Activated B cell treated with CpG ODN at 0.5 μM for 24 hours (primary cell): ENCODE measurements around the gene ITPKC. TPM values are rescaled to one million over a fixed set of nuclear protein-coding genes. Genes with fewer than 3 reads are reported as not detected.

ENCODE experiments used
- ATAC-seq: fragments of 200-7000 bp; cut with Tn5 transposase; one replicate; pipeline ENCODE4 v1.10.0; 2021; ENCODE audit warnings: low read depth, mild to moderate bottlenecking, moderate library complexity
- CTCF ChIA-PET: fragments of 350-600 bp; sonication (Branson Sonifier 250); formaldehyde crosslinking; loops from one replicate; lab custom pipeline; 2021; ENCODE audit warnings: antibody characterized with exemption; lab: Charles Lee
- POLR2A ChIA-PET: fragments of 350-600 bp; sonication (Branson Sonifier 250); formaldehyde crosslinking; loops from one replicate; lab custom pipeline; 2021; ENCODE audit warnings: antibody characterized with exemption; lab: Charles Lee
- DNase-seq: peaks from one replicate; pipeline ENCODE4 v3.0.0; 2022
- H3K27ac Mint-ChIP-seq: one replicate; pipeline ENCODE4 v1.8.0; 2020; ENCODE audit warnings: mixed read lengths
- H3K27me3 Mint-ChIP-seq: one replicate; pipeline ENCODE4 v1.8.0; 2021; ENCODE audit warnings: mixed read lengths
- H3K36me3 Mint-ChIP-seq: one replicate; pipeline ENCODE4 v1.8.0; 2021; ENCODE audit warnings: low read depth, mixed read lengths
- H3K4me1 Mint-ChIP-seq: one replicate; pipeline ENCODE4 v1.8.0; 2021; ENCODE audit warnings: mixed read lengths
- H3K4me3 Mint-ChIP-seq: one replicate; pipeline ENCODE4 v1.8.0; 2020; ENCODE audit warnings: mild to moderate bottlenecking, mixed read lengths
- H3K9me3 Mint-ChIP-seq: one replicate; pipeline ENCODE4 v1.8.0; 2020; ENCODE audit warnings: mixed read lengths
- CTCF ChIP-seq: fragments of 200-600 bp; IDR thresholded peaks from one replicate; pipeline ENCODE4 v1.8.0; 2022; ENCODE audit warnings: antibody characterized with exemption, mild to moderate bottlenecking
- intact Hi-C: fragments of 100-400 bp; cut with micrococcal nuclease; formaldehyde crosslinking; loops from one replicate; pipeline ENCODE4 v1.15.1; 2024
- total RNA-seq: library from RNA; stranded (reverse); gene quantifications from 2 replicates; pipeline ENCODE4 v1.2.3, GENCODE V29; 2022

ITPKC gene
- total RNA-seq, 1 donor from 2014 or later: 13.3 TPM

- DNase-seq (peak; percentile 39), ATAC-seq (peak; percentile 11)
- Mint-ChIP-seq H3K4me1 (peaks cover 16% of the 10 kb centered on the region), H3K27me3 (no peaks in the 10 kb centered on the region), H3K9me3 (no peaks in the 10 kb centered on the region), H3K36me3 (peaks cover 20% of the 10 kb centered on the region), H3K4me3 (no peak overlapping the region), H3K27ac (no peak overlapping the region)
- ChIA-PET CTCF (no interaction called here), POLR2A (interaction anchor here (1.0 kb wide), 1 partner anchor 88 kb away, joined by 4 read pairs; no protein-coding TSS in a partner anchor)
- intact Hi-C loops: loop anchor here (1.0 to 5.0 kb wide), 6 partner anchors 26 to 117 kb away; partner anchors contain the start of genes COQ8B, RAB4B and SNRPA
- no peak for TF ChIP-seq CTCF
Observed at GRCh38 chr19:40689339-40690049, 27.4 kb upstream of the ITPKC start.

- POLR2A ChIA-PET: interaction anchor here (0.6 to 2.2 kb wide), 18 partner anchors 9 to 1487 kb away, joined by 3 to 32 read pairs (median 5); partner anchors contain the start of genes ACTMAP, COQ8B, EGLN2 and ITPKC
- peaks cover 18% of the 10 kb centered on the region for H3K36me3 Mint-ChIP-seq
- H3K27me3 Mint-ChIP-seq: no peaks in the 10 kb centered on the region
- H3K9me3 Mint-ChIP-seq: no peaks in the 10 kb centered on the region
- intact Hi-C loops: loop anchor here (1.0 to 5.0 kb wide), 6 partner anchors 26 to 118 kb away; partner anchors contain the start of genes COQ8B, RAB4B and SNRPA
- peaks cover 16% of the 10 kb centered on the region for H3K4me1 Mint-ChIP-seq
- CTCF ChIA-PET: no interaction called here
- no peak for TF ChIP-seq CTCF
- DNase-seq (no peak), ATAC-seq (no peak)
- H3K27ac Mint-ChIP-seq: peak within 1 kb of the TSS; percentile 89
- H3K4me3 Mint-ChIP-seq: peak within 1 kb of the TSS; percentile 95
Observed at GRCh38 chr19:40690050-40690692, 26.7 kb upstream of the ITPKC start, which contains the start of gene NUMBL. TSS of gene NUMBL (minus strand) at chr19:40690651. CDS start at chr19:40690483, 168 bp downstream.

- H3K4me1 Mint-ChIP-seq: peaks cover 16% of the 10 kb centered on the region
- H3K4me3 Mint-ChIP-seq: peak overlapping the region; percentile 95
- H3K9me3 Mint-ChIP-seq: no peaks in the 10 kb centered on the region
- POLR2A ChIA-PET: interaction anchor here (0.5 to 2.2 kb wide), 23 partner anchors 9 to 1486 kb away, joined by 3 to 32 read pairs (median 5); partner anchors contain the start of genes ACTMAP, COQ8B, EGLN2 and HNRNPUL1
- peak overlapping the region; percentile 89 for H3K27ac Mint-ChIP-seq
- H3K27me3 Mint-ChIP-seq: no peaks in the 10 kb centered on the region
- DNase-seq: peak; percentile 76
- H3K36me3 Mint-ChIP-seq: peaks cover 20% of the 10 kb centered on the region
- intact Hi-C loops: loop anchor here (1.0 to 5.0 kb wide), 6 partner anchors 25 to 119 kb away; partner anchors contain the start of genes COQ8B, RAB4B and SNRPA
- CTCF ChIA-PET: no interaction called here
- no peak for TF ChIP-seq CTCF
- peak; percentile 78 for ATAC-seq
Observed at GRCh38 chr19:40690693-40691420, 26.1 kb upstream of the ITPKC start.

- intact Hi-C loops: loop anchor here (5.0 kb wide), 1 partner anchor 119 kb away; no protein-coding TSS in a partner anchor
Observed at GRCh38 chr19:40691421-40692211, 25.3 kb upstream of the ITPKC start.

More at GRCh38 chr19:40691421-40692211, 25.3 kb upstream of the ITPKC start:
- peak overlapping the region; percentile 95 for H3K4me3 Mint-ChIP-seq
- no peaks in the 10 kb centered on the region for H3K27me3 Mint-ChIP-seq
- H3K27ac Mint-ChIP-seq: peak overlapping the region; percentile 89
- peaks cover 24% of the 10 kb centered on the region for H3K36me3 Mint-ChIP-seq
- CTCF ChIA-PET: no interaction called here
- no peaks in the 10 kb centered on the region for H3K9me3 Mint-ChIP-seq
- no peak for TF ChIP-seq CTCF
- POLR2A ChIA-PET: interaction anchor here (0.5 to 2.2 kb wide), 15 partner anchors 9 to 572 kb away, joined by 3 to 32 read pairs (median 7); partner anchors contain the start of genes ACTMAP, COQ8B, EGLN2 and HNRNPUL1
- no peak for DNase-seq
- ATAC-seq: no peak
- peaks cover 13% of the 10 kb centered on the region for H3K4me1 Mint-ChIP-seq
